GM12878 (cell line): ENCODE measurements around the gene HK3. TPM values are rescaled to one million over a fixed set of nuclear protein-coding genes. Genes with fewer than 3 reads are reported as not detected.
A peak's percentile ranks its signal among the peaks of the same experiment; 100 is the strongest.

ENCODE experiments used
- ATAC-seq: fragments of 200-7000 bp; cut with Tn5 transposase; 3 replicates; pipeline ENCODE4 v1.9.1; 2020; ENCODE audit warnings: mild to moderate bottlenecking, moderate library complexity
- BruUV-seq: library from RNA; stranded (reverse); fragments of 400-500 nt; replicated peaks from 2 replicates; lab custom pipeline; 2021; lab: Mats Ljungman, UMichigan
- CTCF ChIA-PET: fragments of 300-600 bp; sonication (Branson Sonifier 250); formaldehyde crosslinking; extraction: SDS; loops from one replicate; lab custom pipeline; 2021; ENCODE audit warnings: inconsistent platforms; lab: Yijun Ruan, JAX
- POLR2A ChIA-PET: fragments of 350-600 bp; formaldehyde crosslinking; extraction: SDS; loops from one replicate; lab custom pipeline; 2021; ENCODE audit warnings: inconsistent platforms; lab: Charles Lee
- RAD21 ChIA-PET: fragments of 300-600 bp; sonication (Branson Sonifier 250); formaldehyde crosslinking; loops from one replicate; lab custom pipeline; 2023; ENCODE audit warnings: antibody characterized with exemption; ENCODE audit not compliant: unreplicated experiment; lab: Charles Lee
- SMC1A ChIA-PET: fragments of 300-600 bp; sonication (Branson Sonifier 250); formaldehyde crosslinking; loops from one replicate; lab custom pipeline; 2023; ENCODE audit not compliant: unreplicated experiment, uncharacterized antibody; lab: Charles Lee
- DNase-seq: peaks from one replicate; pipeline ENCODE4 v3.0.0-alpha.2; 2011; ENCODE audit warnings: low read depth, low spot score
- FAIRE-seq: peaks from 3 replicates; lab custom pipeline; 2011; peaks lifted over from hg19 to GRCh38; lab: Jason Lieb, UNC
- H2AFZ ChIP-seq: 2 replicates; pipeline ENCODE4 v1.6.0; 2011; ENCODE audit warnings: low read depth, low read length, control low read depth; ENCODE audit not compliant: control insufficient read depth
- H3K27ac ChIP-seq: 2 replicates; pipeline ENCODE4 v1.5.1; 2011; ENCODE audit warnings: control low read depth; ENCODE audit not compliant: control insufficient read depth, insufficient read depth
- H3K27me3 ChIP-seq, 2 experiments: replicated peaks in 1 of 2; 2 replicates each; pipeline versions ENCODE4 v1.6.0 to v1.6.1; 2011; ENCODE audit warnings: low read length in 1 of 2; ENCODE audit not compliant: control insufficient read depth in 2 of 2, insufficient read depth in 2 of 2
- H3K36me3 ChIP-seq, 2 experiments: 2 replicates each; pipeline ENCODE4 v1.5.1; 2011; ENCODE audit warnings: low read length in 1 of 2; ENCODE audit not compliant: control insufficient read depth in 2 of 2, insufficient read depth in 2 of 2
- H3K4me1 ChIP-seq: 2 replicates; pipeline ENCODE4 v1.6.1; 2011; ENCODE audit warnings: mild to moderate bottlenecking, low read length, moderate library complexity, mixed read lengths; ENCODE audit not compliant: control insufficient read depth, insufficient read depth
- H3K4me2 ChIP-seq: 2 replicates; pipeline ENCODE4 v1.6.0; 2011; ENCODE audit warnings: control low read depth; ENCODE audit not compliant: control insufficient read depth, insufficient read depth
- H3K4me3 ChIP-seq: fragments of 200-600 bp; sonication (generic); 2 replicates; pipeline ENCODE4 v1.5.1; 2016
- H3K79me2 ChIP-seq: 2 replicates; pipeline ENCODE4 v1.6.0; 2011; ENCODE audit warnings: low read length; ENCODE audit not compliant: control insufficient read depth, insufficient read depth
- H3K9ac ChIP-seq: 2 replicates; pipeline ENCODE4 v1.8.0; 2011; ENCODE audit warnings: low read length, control low read depth, mixed read lengths; ENCODE audit not compliant: control insufficient read depth, insufficient read depth
- H3K9me3 ChIP-seq: replicated peaks from 3 replicates; pipeline ENCODE4 v1.5.1; 2011; ENCODE audit warnings: mild to moderate bottlenecking, low read length; ENCODE audit not compliant: control insufficient read depth, insufficient read depth
- H4K20me1 ChIP-seq: 2 replicates; pipeline ENCODE4 v1.6.0; 2011; ENCODE audit not compliant: control insufficient read depth, insufficient read depth
- ASH2L ChIP-seq: fragments of 300-600, 200-600 bp; sonication (generic); IDR thresholded peaks from 2 replicates; pipeline ENCODE4 v1.6.1; 2017; ENCODE audit warnings: low read depth, mild to moderate bottlenecking, borderline replicate concordance
- CBX3 ChIP-seq: fragments of 200-600 bp; sonication (generic); IDR thresholded peaks from 2 replicates; pipeline ENCODE4 v1.6.1; 2016; ENCODE audit warnings: low read depth, borderline replicate concordance
- CBX5 ChIP-seq: sonication (generic); IDR thresholded peaks from 2 replicates; pipeline ENCODE4 v1.6.1; 2016; ENCODE audit warnings: low read depth, moderate library complexity, mild to moderate bottlenecking, inconsistent platforms
- NBN ChIP-seq: fragments of 450-650 bp; IDR thresholded peaks from 2 replicates; pipeline ENCODE4 v1.6.1; 2016
- POLR2AphosphoS2 ChIP-seq: IDR thresholded peaks from 2 replicates; pipeline ENCODE4 v1.6.1; 2011; ENCODE audit warnings: low read depth, mild to moderate bottlenecking, low read length, improper control_type of control experiment, moderate library complexity
- ZNF592 ChIP-seq: fragments of 450-650 bp; IDR thresholded peaks from 2 replicates; pipeline ENCODE4 v1.6.1; 2017; ENCODE audit warnings: mild to moderate bottlenecking, moderate library complexity
- ZZZ3 ChIP-seq: IDR thresholded peaks from 2 replicates; pipeline ENCODE4 v1.6.1; 2011; ENCODE audit warnings: low read depth; ENCODE audit not compliant: control insufficient read depth, insufficient read length
- WGBS: methylation state at CpG from one replicate; pipeline ENCODE4 v1.1.6; 2016; ENCODE audit warnings: low lambda C conversion rate; ENCODE audit not compliant: insufficient replicate concordance, insufficient coverage; ENCODE audit errors: missing lambda C conversion rate; 5-methylcytosine and 5-hydroxymethylcytosine counted together
- in situ Hi-C: fragments of 300-500 bp; cut with MboI; formaldehyde crosslinking; loops from 9 replicates; pipeline ENCODE4 v1.14.3; 2018; ENCODE audit warnings: mixed read lengths
- intact Hi-C: fragments of 100-400 bp; cut with micrococcal nuclease; formaldehyde crosslinking; loops from one replicate; pipeline ENCODE4 v1.14.2; 2022; ENCODE audit not compliant: unreplicated experiment
- polyA plus RNA-seq, 11 experiments: library from polyadenylated mRNA; depleted of rRNA in 4 of 11; unstranded in 6 of 11; stranded (reverse) in 5 of 11; fragments of >200 nt; fragmentation: Nextera tagmentation in 4 of 11; fragmentation: Illumina TruSeq in 1 of 11; extraction: Ambion mirVana in 4 of 11; extraction: Trizol in 1 of 11; gene quantifications; 1 replicate in 1 of 11; 2 replicates in 10 of 11; pipeline versions ENCODE4 v1.2.1 to v1.2.3, GENCODE V29; 2011 to 2016; ENCODE audit warnings: inconsistent platforms in 2 of 11, missing spikeins in 2 of 11, low read depth in 1 of 11
- total RNA-seq, 4 experiments: library from RNA; depleted of rRNA in 3 of 4; stranded (reverse); fragments of >200 nt in 3 of 4; fragmentation: Illumina TruSeq in 1 of 4; extraction: Trizol in 1 of 4; gene quantifications; 2 replicates each; pipeline versions ENCODE4 v1.2.1 to v1.2.3, GENCODE V29; 2013 to 2021

The HK3 gene
- total and polyA plus RNA-seq, 10 of the 15 experiments (the other 5 are each of a cell fraction or from before 2014, with no cell fraction given): 0.13 to 1.3 (median 0.26) TPM; not detected in 4

DNA sequence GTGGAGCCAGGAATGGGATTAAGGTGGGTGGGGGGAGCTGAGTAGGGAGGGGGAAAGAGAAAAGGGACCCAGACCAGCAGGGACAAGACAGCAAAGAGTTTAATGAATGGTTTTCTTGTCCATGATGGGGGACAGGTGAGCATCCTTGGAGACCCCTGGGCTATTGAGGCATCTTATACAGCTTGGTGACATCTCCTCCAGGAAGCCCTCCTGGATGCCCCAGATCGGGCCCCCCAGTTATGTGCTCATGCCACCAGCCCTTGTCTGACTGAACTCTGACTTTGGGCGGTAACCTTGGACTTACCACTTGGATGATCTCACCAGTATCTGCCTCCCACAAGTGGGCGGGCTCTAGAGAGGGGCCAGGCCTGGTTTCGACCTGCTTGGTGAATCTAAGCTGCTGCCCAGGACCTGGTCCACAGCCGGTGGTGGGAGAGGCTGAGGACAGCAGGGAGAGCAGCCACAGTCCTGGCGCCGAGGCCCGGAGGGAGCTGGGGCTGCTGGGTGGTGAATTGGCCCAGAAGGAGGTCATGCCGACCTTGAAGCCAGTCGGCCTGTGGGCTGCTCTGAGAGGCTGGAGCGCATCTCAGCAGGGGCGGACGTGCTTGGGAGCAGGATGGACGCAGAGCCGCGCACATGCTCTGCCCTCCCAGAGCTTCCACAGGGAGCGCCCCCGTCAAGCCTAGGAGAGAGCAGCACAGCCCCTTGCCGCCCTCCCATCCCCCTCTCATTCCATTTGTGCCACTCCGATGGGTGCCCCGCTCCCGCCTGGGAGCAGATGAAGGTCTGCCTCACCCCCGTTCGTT, 52.6 kb downstream of the HK3 start:
- ChIA-PET SMC1A (no interaction called here), CTCF (no interaction called here), RAD21 (no interaction called here)
- Histone ChIP-seq H3K79me2 (no peaks in the 10 kb centered on the region), H3K4me3 (no peak overlapping the region), H3K4me2 (no peak overlapping the region), H3K27me3 (peaks cover 0 to 2% of the 10 kb centered on the region in 2 experiments; a peak in 1 of 4 replicates), H3K9me3 (no peaks in the 10 kb centered on the region), H3K4me1 (no peaks in the 10 kb centered on the region), H3K36me3 (no peaks in the 10 kb centered on the region), H4K20me1 (no peaks in the 10 kb centered on the region), H3K27ac (no peak overlapping the region), H2AFZ (no peak overlapping the region)
- BruUV-seq: no TSS peak
- in situ Hi-C loops (no loop called here), intact Hi-C loops (no loop called here)
- peak; percentile 86 for ATAC-seq
- no peak for TF ChIP-seq ASH2L
- no peak for TF ChIP-seq CBX5
- no peak for TF ChIP-seq NBN
- TF ChIP-seq POLR2AphosphoS2: no peak
- no peak for TF ChIP-seq ZZZ3
- TF ChIP-seq CBX3: no peak
- no peak for TF ChIP-seq ZNF592
- TF ChIP-seq, all 136 proteins: peak for 0
- WGBS: 41% methylated on average over 17 of the region's 24 CpGs
- FAIRE-seq (no peak), DNase-seq (no peak)
- no peak overlapping the region for H3K9ac ChIP-seq
- POLR2A ChIA-PET: no interaction called here
